K562 (cell line): ENCODE data around the gene JPH2. TPM values are rescaled to one million over a fixed set of nuclear protein-coding genes. Genes with fewer than 3 reads are reported as not detected.

Experiments used
- CGGBP1 ChIP-seq: fragments of 250-450 bp; sonication (Bioruptor Pico); IDR thresholded peaks from 2 replicates; pipeline ENCODE4 v1.9.0; 2021; ENCODE audit warnings: mild to moderate bottlenecking
- E2F4 ChIP-seq: sonication (generic); formaldehyde crosslinking; IDR thresholded peaks from 2 replicates; pipeline ENCODE4 v1.8.0; 2022; ENCODE audit warnings: mild to moderate bottlenecking, low read depth, missing genetic modification reagents
- GATAD2B ChIP-seq: fragments of 450-650 bp; IDR thresholded peaks from 2 replicates; pipeline ENCODE4 v1.6.1; 2017; ENCODE audit warnings: mild to moderate bottlenecking, borderline replicate concordance
- HMG20B ChIP-seq: fragments of 250-450 bp; sonication (Bioruptor Pico); IDR thresholded peaks from 2 replicates; pipeline ENCODE4 v1.5.0; 2021; ENCODE audit warnings: mild to moderate bottlenecking
- MNT ChIP-seq, 2 experiments: fragments of 450-650 bp; conservative IDR thresholded peaks; 2 replicates each; pipeline ENCODE4 v1.6.1; 2017; ENCODE audit warnings: mild to moderate bottlenecking in 2 of 2, moderate library complexity in 2 of 2
- MXI1 ChIP-seq: IDR thresholded peaks from 2 replicates; pipeline ENCODE4 v1.6.1; 2011; ENCODE audit warnings: low read depth, mild to moderate bottlenecking, improper control_type of control experiment, low read length
- NCOR1 ChIP-seq: fragments of 450-650 bp; IDR thresholded peaks from 2 replicates; pipeline ENCODE4 v1.6.1; 2016; ENCODE audit warnings: mild to moderate bottlenecking, moderate library complexity
- NR2C2 ChIP-seq, 2 experiments: fragments of 200-800 bp in 1 of 2; sonication (Bioruptor generic) in 1 of 2; sonication (generic) in 1 of 2; formaldehyde crosslinking in 1 of 2; IDR thresholded peaks; 2 replicates each; pipeline versions ENCODE4 v1.6.1 to v1.8.0; 2016 to 2022; ENCODE audit warnings: mild to moderate bottlenecking in 1 of 2, missing compliant biosample characterization in 1 of 2, missing genetic modification characterization in 1 of 2, missing genetic modification reagents in 1 of 2
- RBM14 ChIP-seq: fragments of 200-400 bp; formaldehyde crosslinking; IDR thresholded peaks from 2 replicates; pipeline ENCODE4 v1.6.1; 2018; ENCODE audit warnings: low read depth, mild to moderate bottlenecking, low read length, moderate library complexity, borderline replicate concordance; ENCODE audit not compliant: insufficient read depth
- SNIP1 ChIP-seq: fragments of 450-650 bp; IDR thresholded peaks from 2 replicates; pipeline ENCODE4 v1.7.1; 2017; ENCODE audit warnings: low read depth, mild to moderate bottlenecking
- STAT6 ChIP-seq: sonication (generic); formaldehyde crosslinking; IDR thresholded peaks from 2 replicates; pipeline ENCODE4 v1.8.1; 2023; ENCODE audit warnings: mild to moderate bottlenecking, missing genetic modification reagents
- TEAD2 ChIP-seq: fragments of 450-650 bp; IDR thresholded peaks from 2 replicates; pipeline ENCODE4 v1.6.1; 2016; ENCODE audit warnings: missing genetic modification characterization, control low read depth, missing compliant biosample characterization
- TSHZ1 ChIP-seq: fragments of 250-450 bp; sonication (Bioruptor Pico); IDR thresholded peaks from 2 replicates; pipeline ENCODE4 v1.4.0; 2020; ENCODE audit warnings: mild to moderate bottlenecking, moderate library complexity
- ZNF212 ChIP-seq: fragments of 450-650 bp; formaldehyde crosslinking; IDR thresholded peaks from 2 replicates; pipeline ENCODE4 v1.4.0; 2020; ENCODE audit warnings: mild to moderate bottlenecking
- ZNF644 ChIP-seq: fragments of 200-800 bp; sonication (Bioruptor generic); IDR thresholded peaks from 2 replicates; pipeline ENCODE4 v1.6.1; 2016; ENCODE audit warnings: low read depth, missing genetic modification characterization, missing compliant biosample characterization
- polyA plus RNA-seq, 8 experiments: library from polyadenylated mRNA; depleted of rRNA in 4 of 8; stranded (reverse) in 5 of 8; unstranded in 3 of 8; fragments of >200 nt; fragmentation: Nextera tagmentation in 2 of 8; fragmentation: Illumina TruSeq in 1 of 8; extraction: Ambion mirVana in 2 of 8; extraction: Trizol in 1 of 8; gene quantifications; 2 replicates each; pipeline versions ENCODE4 v1.2.1 to v1.2.3, GENCODE V29; 2011 to 2014; ENCODE audit warnings: inconsistent platforms in 1 of 8, missing spikeins in 1 of 8
- total RNA-seq, 7 experiments: library from RNA; depleted of rRNA in 6 of 7; stranded (reverse); fragments of >200 nt in 6 of 7; fragmentation: Illumina TruSeq in 2 of 7; extraction: Trizol in 2 of 7; gene quantifications; 2 replicates each; pipeline versions ENCODE4 v1.2.1 to v1.2.3, GENCODE V29; 2011 to 2021; ENCODE audit warnings: low replicate concordance in 1 of 7

Gene JPH2
- total and polyA plus RNA-seq, 9 of the 15 experiments (the other 6 are each of a cell fraction or from before 2014, with no cell fraction given) = not detected

- TF ChIP-seq MXI1 = peak; percentile 69; the same call in 1 of the 2 replicates
- TF ChIP-seq SNIP1 = no peak
- TF ChIP-seq RBM14 = no peak
- TF ChIP-seq CGGBP1 (CRISPR knock-in tag) = no peak
- TF ChIP-seq HMG20B (CRISPR knock-in tag) = no peak
- TF ChIP-seq TSHZ1 (CRISPR knock-in tag) = no peak
- TF ChIP-seq MNT (conservative IDR thresholded peaks at IDR 0.05) = peak; percentile 100
- TF ChIP-seq E2F4 (CRISPR knock-in tag) = no peak
- no peak for TF ChIP-seq GATAD2B
- no peak for TF ChIP-seq NCOR1
- TF ChIP-seq STAT6 = no peak
- TF ChIP-seq NR2C2 (CRISPR knock-in tag; IDR thresholded peaks at IDR 0.05) = peak; percentile 93
- TF ChIP-seq NR2C2 (tag; IDR thresholded peaks at IDR 0.05) = peak; percentile 99
- no peak for TF ChIP-seq ZNF212 (CRISPR knock-in tag)
- no peak for TF ChIP-seq TEAD2 (tag)
- no peak for TF ChIP-seq ZNF644 (tag)
Measured at GRCh38 chr20:44210406-44211176, 23.6 kb upstream of the JPH2 start, which contains the start of gene OSER1 (continued).
